SK-N-SH treated with all-trans-retinoic acid at 6 μM for 48 hours (cell line): ENCODE measurements around the gene SH3PXD2B.
A peak's percentile ranks its signal among the peaks of the same experiment; 100 is the strongest.
"Not testable (repeated sequence)": the region's sequence is repeated elsewhere in the genome, so short reads cannot be mapped to it uniquely, and the experiment has no call there.

Source experiments
- ATAC-seq: fragments of 200-7000 bp; cut with Tn5 transposase; 3 replicates; pipeline ENCODE4 v1.9.1; 2020; ENCODE audit warnings: mild to moderate bottlenecking, moderate library complexity
- ARNTL ChIP-seq: fragments of 450-650 bp; formaldehyde crosslinking; IDR thresholded peaks from 2 replicates; pipeline ENCODE4 v1.5.0; 2020; ENCODE audit warnings: low read depth, mild to moderate bottlenecking, moderate library complexity, borderline replicate concordance
- CSDC2 ChIP-seq: fragments of 250-450 bp; sonication (Bioruptor Pico); IDR thresholded peaks from 2 replicates; pipeline ENCODE4 v1.5.0; 2020; ENCODE audit warnings: mild to moderate bottlenecking, moderate library complexity
- CSRNP3 ChIP-seq: fragments of 250-450 bp; sonication (Bioruptor Pico); IDR thresholded peaks from 2 replicates; pipeline ENCODE4 v1.5.1; 2021; ENCODE audit warnings: mild to moderate bottlenecking, moderate library complexity
- GLIS3 ChIP-seq: fragments of 250-450 bp; sonication (Bioruptor Pico); IDR thresholded peaks from 2 replicates; pipeline ENCODE4 v1.5.0; 2020; ENCODE audit warnings: mild to moderate bottlenecking, moderate library complexity
- ISL1 ChIP-seq: fragments of 250-450 bp; sonication (Bioruptor Pico); IDR thresholded peaks from 2 replicates; pipeline ENCODE4 v2.1.2; 2022; ENCODE audit warnings: mild to moderate bottlenecking, moderate library complexity
- OSR1 ChIP-seq: fragments of 250-450 bp; sonication (Bioruptor Pico); IDR thresholded peaks from 2 replicates; pipeline ENCODE4 v1.8.0; 2022; ENCODE audit warnings: moderate library complexity, mild to moderate bottlenecking, inconsistent platforms
- PATZ1 ChIP-seq: fragments of 250-450 bp; sonication (Bioruptor Pico); IDR thresholded peaks from 2 replicates; pipeline ENCODE4 v1.8.0; 2020; ENCODE audit warnings: mild to moderate bottlenecking, moderate library complexity, borderline replicate concordance
- PPARA ChIP-seq: fragments of 250-450 bp; sonication (Bioruptor Pico); IDR thresholded peaks from 2 replicates; pipeline ENCODE4 v1.5.0; 2020; ENCODE audit warnings: mild to moderate bottlenecking, borderline replicate concordance
- RARB ChIP-seq: fragments of 250-450 bp; sonication (Bioruptor Pico); IDR thresholded peaks from 2 replicates; pipeline ENCODE4 v1.8.0; 2021; ENCODE audit warnings: mild to moderate bottlenecking, moderate library complexity
- SNAI2 ChIP-seq: fragments of 250-450 bp; sonication (Bioruptor Pico); IDR thresholded peaks from 2 replicates; pipeline ENCODE4 v1.5.0; 2020; ENCODE audit warnings: mild to moderate bottlenecking, moderate library complexity
- TCF4 ChIP-seq: fragments of 250-450 bp; sonication (Bioruptor Pico); IDR thresholded peaks from 2 replicates; pipeline ENCODE4 v1.8.0; 2021; ENCODE audit warnings: mild to moderate bottlenecking, moderate library complexity, borderline replicate concordance
- TOX ChIP-seq: fragments of 250-450 bp; sonication (Bioruptor Pico); IDR thresholded peaks from 2 replicates; pipeline ENCODE4 v1.8.0; 2021; ENCODE audit warnings: mild to moderate bottlenecking, moderate library complexity, borderline replicate concordance
- ZC3H10 ChIP-seq: fragments of 250-450 bp; sonication (Bioruptor Pico); IDR thresholded peaks from 2 replicates; pipeline ENCODE4 v1.5.1; 2021; ENCODE audit warnings: mild to moderate bottlenecking, moderate library complexity
- ZFP3 ChIP-seq: fragments of 250-450 bp; sonication (Bioruptor Pico); IDR thresholded peaks from 2 replicates; pipeline ENCODE4 v1.5.0; 2020; ENCODE audit warnings: mild to moderate bottlenecking, moderate library complexity
- ZFP30 ChIP-seq: fragments of 450-650 bp; formaldehyde crosslinking; IDR thresholded peaks from 2 replicates; pipeline ENCODE4 v1.5.0; 2022; ENCODE audit warnings: mild to moderate bottlenecking, moderate library complexity
- ZNF565 ChIP-seq: fragments of 450-650 bp; formaldehyde crosslinking; conservative IDR thresholded peaks from 2 replicates; pipeline ENCODE4 v1.5.0; 2020; ENCODE audit warnings: low read depth, mild to moderate bottlenecking, moderate library complexity
- ZNF70 ChIP-seq: fragments of 450-650 bp; formaldehyde crosslinking; IDR thresholded peaks from 2 replicates; pipeline ENCODE4 v1.5.0; 2020; ENCODE audit warnings: mild to moderate bottlenecking, moderate library complexity
- TF ChIP-seq, protein P1 (sequence below): fragments of 250-450 bp; sonication (Bioruptor Pico); IDR thresholded peaks from 2 replicates; pipeline ENCODE4 v1.5.0; 2020; ENCODE audit warnings: mild to moderate bottlenecking, moderate library complexity

The SH3PXD2B gene

DNA sequence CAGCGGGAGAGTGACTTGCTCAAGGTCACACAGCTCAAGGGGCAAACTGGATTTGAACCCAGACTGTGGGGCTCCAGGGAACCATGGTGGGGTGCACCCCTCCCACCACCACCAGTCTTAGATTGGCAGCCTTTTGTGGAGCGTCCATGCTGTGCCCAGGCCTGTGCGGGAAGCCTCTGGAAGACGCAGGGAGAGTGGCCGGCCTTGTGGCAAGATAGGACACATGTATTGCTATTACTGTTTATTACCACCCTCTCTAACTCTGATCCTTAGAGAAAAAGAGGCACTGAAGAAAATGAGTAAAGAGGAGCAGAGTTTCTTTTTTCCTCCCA, 25.4 kb upstream of the SH3PXD2B start:
- no peak for TF ChIP-seq RARB (CRISPR knock-in tag)
- TF ChIP-seq ZNF70 (CRISPR knock-in tag) = no peak
- no peak for TF ChIP-seq ZC3H10 (CRISPR knock-in tag)
- no peak for TF ChIP-seq OSR1 (CRISPR knock-in tag)
- no peak for TF ChIP-seq TCF4
- no peak for TF ChIP-seq PPARA (CRISPR knock-in tag)
- no peak for TF ChIP-seq ZNF565 (CRISPR knock-in tag)
- no peak for TF ChIP-seq SNAI2
- no peak for TF ChIP-seq ARNTL (CRISPR knock-in tag)
- TF ChIP-seq ZFP3 (CRISPR knock-in tag) = no peak
- TF ChIP-seq ZFP30 (CRISPR knock-in tag) = no peak
- no peak for TF ChIP-seq TOX (CRISPR knock-in tag)
- TF ChIP-seq CSDC2 (CRISPR knock-in tag) = no peak
- TF ChIP-seq PATZ1 (CRISPR knock-in tag) = no peak
- TF ChIP-seq CSRNP3 (CRISPR knock-in tag) = no peak
- TF ChIP-seq, protein P1, sequence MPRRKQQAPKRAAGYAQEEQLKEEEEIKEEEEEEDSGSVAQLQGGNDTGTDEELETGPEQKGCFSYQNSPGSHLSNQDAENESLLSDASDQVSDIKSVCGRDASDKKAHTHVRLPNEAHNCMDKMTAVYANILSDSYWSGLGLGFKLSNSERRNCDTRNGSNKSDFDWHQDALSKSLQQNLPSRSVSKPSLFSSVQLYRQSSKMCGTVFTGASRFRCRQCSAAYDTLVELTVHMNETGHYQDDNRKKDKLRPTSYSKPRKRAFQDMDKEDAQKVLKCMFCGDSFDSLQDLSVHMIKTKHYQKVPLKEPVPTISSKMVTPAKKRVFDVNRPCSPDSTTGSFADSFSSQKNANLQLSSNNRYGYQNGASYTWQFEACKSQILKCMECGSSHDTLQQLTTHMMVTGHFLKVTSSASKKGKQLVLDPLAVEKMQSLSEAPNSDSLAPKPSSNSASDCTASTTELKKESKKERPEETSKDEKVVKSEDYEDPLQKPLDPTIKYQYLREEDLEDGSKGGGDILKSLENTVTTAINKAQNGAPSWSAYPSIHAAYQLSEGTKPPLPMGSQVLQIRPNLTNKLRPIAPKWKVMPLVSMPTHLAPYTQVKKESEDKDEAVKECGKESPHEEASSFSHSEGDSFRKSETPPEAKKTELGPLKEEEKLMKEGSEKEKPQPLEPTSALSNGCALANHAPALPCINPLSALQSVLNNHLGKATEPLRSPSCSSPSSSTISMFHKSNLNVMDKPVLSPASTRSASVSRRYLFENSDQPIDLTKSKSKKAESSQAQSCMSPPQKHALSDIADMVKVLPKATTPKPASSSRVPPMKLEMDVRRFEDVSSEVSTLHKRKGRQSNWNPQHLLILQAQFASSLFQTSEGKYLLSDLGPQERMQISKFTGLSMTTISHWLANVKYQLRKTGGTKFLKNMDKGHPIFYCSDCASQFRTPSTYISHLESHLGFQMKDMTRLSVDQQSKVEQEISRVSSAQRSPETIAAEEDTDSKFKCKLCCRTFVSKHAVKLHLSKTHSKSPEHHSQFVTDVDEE (CRISPR knock-in tag) = no peak
- no peak for TF ChIP-seq GLIS3 (CRISPR knock-in tag)
- no peak for ATAC-seq

DNA sequence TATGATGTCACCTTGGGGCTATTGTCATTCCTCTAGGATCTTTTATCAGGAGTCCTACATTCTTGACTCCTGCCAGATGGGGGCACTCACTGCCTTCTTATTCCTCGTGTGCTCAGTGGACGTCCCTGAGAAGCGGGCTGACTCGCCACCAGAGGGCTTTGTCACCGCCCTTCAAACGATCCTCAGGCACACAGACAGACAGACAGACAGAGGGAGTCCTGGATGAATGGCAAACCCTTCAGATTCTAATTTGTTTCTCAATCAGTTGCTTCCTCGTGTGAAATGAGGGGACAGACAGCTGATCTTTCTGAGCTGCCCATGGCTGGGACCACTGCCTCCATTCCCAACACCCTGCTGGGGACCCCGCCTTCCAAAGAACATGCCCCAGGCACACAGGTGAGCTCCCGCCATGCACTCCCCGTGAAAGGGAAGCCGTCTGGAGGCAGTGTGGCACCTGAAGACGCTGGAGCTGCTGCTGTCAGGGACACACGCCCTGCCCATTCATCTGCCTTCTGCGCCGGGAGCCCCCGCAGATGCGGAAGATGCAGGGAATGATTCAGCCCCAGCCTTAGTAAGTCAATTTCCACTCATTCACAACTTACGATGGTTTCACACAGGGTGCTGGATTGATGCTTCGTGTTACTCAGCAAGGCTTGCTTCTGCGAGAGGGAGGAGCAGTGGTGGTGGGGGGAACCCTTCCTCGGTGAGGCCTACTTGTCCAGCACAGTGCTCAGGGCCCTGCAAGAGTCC, 24.9 kb upstream of the SH3PXD2B start:
- TF ChIP-seq ISL1 (CRISPR knock-in tag) (no peak), ZFP3 (CRISPR knock-in tag) (0 out of 2 replicates have a peak, but pooled peaks have one; percentile 32), ZFP30 (CRISPR knock-in tag) (no peak), SNAI2 (no peak), CSRNP3 (CRISPR knock-in tag) (no peak)
- ATAC-seq = peak; percentile 99

DNA sequence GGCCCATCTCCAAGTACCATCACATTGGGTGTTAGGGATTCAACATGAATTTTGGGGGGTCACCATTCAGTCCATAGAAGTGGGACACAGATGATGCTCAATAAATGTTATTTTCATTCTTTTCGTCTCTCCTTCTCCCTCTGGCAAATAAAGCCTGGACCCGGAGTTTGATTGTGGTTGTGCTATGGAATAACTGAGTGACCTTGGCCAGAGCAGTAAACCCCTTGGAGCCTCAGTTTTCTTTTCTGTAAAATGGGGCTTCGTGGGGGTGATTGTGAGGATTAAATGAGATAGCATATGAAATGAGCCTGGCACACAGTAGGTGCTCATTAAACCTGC, 24.3 kb upstream of the SH3PXD2B start:
- not testable (repeated sequence) for ATAC-seq

DNA sequence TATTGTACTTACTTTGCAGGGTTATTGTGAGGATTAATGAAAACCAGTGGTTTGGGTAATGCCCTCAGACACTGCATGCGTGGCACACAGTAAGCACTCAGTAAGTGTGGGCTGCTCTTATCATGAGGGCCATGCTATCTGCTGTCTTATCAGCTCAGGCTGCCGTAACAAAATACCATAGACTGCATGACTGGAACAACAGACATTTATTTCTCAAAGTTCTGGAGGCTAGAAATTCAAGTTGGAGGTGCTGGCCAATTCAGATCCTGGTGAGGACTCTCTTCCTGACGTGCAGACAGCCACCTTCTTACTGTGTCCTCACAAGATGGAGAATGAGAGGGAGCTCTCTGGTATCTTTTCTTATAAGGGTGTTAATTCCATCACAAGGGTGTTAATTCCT, 23.9 kb upstream of the SH3PXD2B start:
- ATAC-seq = no peak
- no peak for TF ChIP-seq SNAI2
- TF ChIP-seq, protein P1 (CRISPR knock-in tag) = no peak
- TF ChIP-seq ISL1 (CRISPR knock-in tag) = no peak
- TF ChIP-seq, all 23 proteins: peak for 0
